ENCODE measurements around the gene TTC6.

DNA sequence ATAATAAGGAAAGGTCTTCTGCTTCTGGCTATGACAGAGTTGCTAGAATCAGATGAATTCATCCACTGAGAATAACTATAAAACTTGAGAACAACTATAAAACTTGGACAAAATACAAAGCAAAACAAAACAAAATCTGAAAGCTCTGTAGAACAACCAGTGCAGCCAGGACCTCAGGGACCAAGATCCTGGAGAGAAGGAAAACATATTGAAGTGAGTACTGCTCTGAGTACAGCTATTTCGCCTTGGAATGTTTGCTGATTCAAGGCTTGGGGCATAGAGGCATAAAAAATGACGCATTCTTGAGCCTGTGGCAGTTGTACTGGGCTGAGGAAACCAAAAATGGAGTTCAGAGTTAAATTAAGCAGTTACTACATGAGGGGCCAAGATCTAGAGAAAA is 22.1 kb upstream of the TTC6 start:
- TF ChIP-seq, protein P1, sequence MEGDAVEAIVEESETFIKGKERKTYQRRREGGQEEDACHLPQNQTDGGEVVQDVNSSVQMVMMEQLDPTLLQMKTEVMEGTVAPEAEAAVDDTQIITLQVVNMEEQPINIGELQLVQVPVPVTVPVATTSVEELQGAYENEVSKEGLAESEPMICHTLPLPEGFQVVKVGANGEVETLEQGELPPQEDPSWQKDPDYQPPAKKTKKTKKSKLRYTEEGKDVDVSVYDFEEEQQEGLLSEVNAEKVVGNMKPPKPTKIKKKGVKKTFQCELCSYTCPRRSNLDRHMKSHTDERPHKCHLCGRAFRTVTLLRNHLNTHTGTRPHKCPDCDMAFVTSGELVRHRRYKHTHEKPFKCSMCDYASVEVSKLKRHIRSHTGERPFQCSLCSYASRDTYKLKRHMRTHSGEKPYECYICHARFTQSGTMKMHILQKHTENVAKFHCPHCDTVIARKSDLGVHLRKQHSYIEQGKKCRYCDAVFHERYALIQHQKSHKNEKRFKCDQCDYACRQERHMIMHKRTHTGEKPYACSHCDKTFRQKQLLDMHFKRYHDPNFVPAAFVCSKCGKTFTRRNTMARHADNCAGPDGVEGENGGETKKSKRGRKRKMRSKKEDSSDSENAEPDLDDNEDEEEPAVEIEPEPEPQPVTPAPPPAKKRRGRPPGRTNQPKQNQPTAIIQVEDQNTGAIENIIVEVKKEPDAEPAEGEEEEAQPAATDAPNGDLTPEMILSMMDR (IDR thresholded peaks at IDR 0.05): no peak
- TF ChIP-seq POLR2A (IDR thresholded peaks at IDR 0.05): no peak
